ENCODE data around the gene CATSPERD.
A peak's percentile ranks its signal among the peaks of the same experiment; 100 is the strongest.
"Not testable (repeated sequence)": the region's sequence is repeated elsewhere in the genome, so short reads cannot be mapped to it uniquely, and the experiment has no call there.

Gene CATSPERD

GRCh38 chr19:5693195-5694166 is 27.0 kb upstream of the CATSPERD start:
- DNase-seq (peak in 1 of 2 donors; percentile 40), ATAC-seq (no peak)
- no peaks in the 10 kb centered on the region for H3K27me3 Mint-ChIP-seq
- H3K4me1 Mint-ChIP-seq: peaks cover 72% of the 10 kb centered on the region
- peak overlapping the region; percentile 19 to 99 for H3K27ac Mint-ChIP-seq
- no peaks in the 10 kb centered on the region for H3K9me3 Mint-ChIP-seq
- H3K4me3 Mint-ChIP-seq: peak overlapping the region; percentile 96 to 99

- H3K4me3 Mint-ChIP-seq: peak overlapping the region; percentile 12 to 99
- ATAC-seq: no peak
- H3K27ac Mint-ChIP-seq: peak overlapping the region; percentile 46 to 99
Measured at GRCh38 chr19:5694167-5694955, 26.1 kb upstream of the CATSPERD start.

GRCh38 chr19:5694956-5695648 is 25.3 kb upstream of the CATSPERD start:
- DNase-seq (no peak), ATAC-seq (no peak)
- Mint-ChIP-seq H3K4me3 (peak overlapping the region in 1 of 2 donors; percentile 31), H3K9me3 (no peaks in the 10 kb centered on the region), H3K27me3 (no peaks in the 10 kb centered on the region), H3K27ac (peak overlapping the region in 1 of 2 donors; percentile 95), H3K4me1 (peaks cover 65% of the 10 kb centered on the region)

More at GRCh38 chr19:5694167-5694955, 26.1 kb upstream of the CATSPERD start:
- Mint-ChIP-seq H3K4me1 (peaks cover 71% of the 10 kb centered on the region), H3K27me3 (no peaks in the 10 kb centered on the region), H3K9me3 (no peaks in the 10 kb centered on the region)
- DNase-seq: no peak

GRCh38 chr19:5695649-5696195 is 24.7 kb upstream of the CATSPERD start:
- Mint-ChIP-seq H3K27ac (peak overlapping the region in 1 of 2 donors; percentile 54), H3K4me3 (peak overlapping the region in 1 of 2 donors; percentile 31), H3K9me3 (no peaks in the 10 kb centered on the region), H3K27me3 (no peaks in the 10 kb centered on the region), H3K4me1 (peaks cover 58% of the 10 kb centered on the region)
- DNase-seq: no peak
- no peak for ATAC-seq

- peak overlapping the region in 1 of 2 donors; percentile 89 for H3K27ac Mint-ChIP-seq
- H3K4me3 Mint-ChIP-seq: no peak overlapping the region
- no peak for ATAC-seq
- no peak for DNase-seq
- no peaks in the 10 kb centered on the region for H3K9me3 Mint-ChIP-seq
- no peaks in the 10 kb centered on the region for H3K27me3 Mint-ChIP-seq
- peaks cover 55% of the 10 kb centered on the region for H3K4me1 Mint-ChIP-seq
Measured at GRCh38 chr19:5696196-5697021, 24.0 kb upstream of the CATSPERD start.

- no peak overlapping the region for H3K4me3 Mint-ChIP-seq
- peaks cover 52% of the 10 kb centered on the region for H3K4me1 Mint-ChIP-seq
- peak overlapping the region in 1 of 2 donors; percentile 89 for H3K27ac Mint-ChIP-seq
- DNase-seq (no peak), ATAC-seq (no peak)
- no peaks in the 10 kb centered on the region for H3K9me3 Mint-ChIP-seq
- H3K27me3 Mint-ChIP-seq: no peaks in the 10 kb centered on the region
Measured at GRCh38 chr19:5697022-5697889, 23.2 kb upstream of the CATSPERD start.

GRCh38 chr19:5697890-5698634 is 22.4 kb upstream of the CATSPERD start:
- H3K9me3 Mint-ChIP-seq: no peaks in the 10 kb centered on the region
- H3K4me3 Mint-ChIP-seq: no peak overlapping the region
- peaks cover 44% of the 10 kb centered on the region for H3K4me1 Mint-ChIP-seq
- ATAC-seq (no peak), DNase-seq (no peak)
- H3K27me3 Mint-ChIP-seq: no peaks in the 10 kb centered on the region
- peak overlapping the region in 1 of 2 donors; percentile 59 for H3K27ac Mint-ChIP-seq

- Mint-ChIP-seq H3K4me3 (no peak overlapping the region), H3K27me3 (no peaks in the 10 kb centered on the region), H3K4me1 (peaks cover 36% of the 10 kb centered on the region), H3K27ac (peak overlapping the region in 1 of 2 donors; percentile 59), H3K9me3 (no peaks in the 10 kb centered on the region)
- ATAC-seq (no peak), DNase-seq (no peak)
Measured at GRCh38 chr19:5698635-5699422, 21.6 kb upstream of the CATSPERD start.

- H3K4me3 Mint-ChIP-seq: no peak overlapping the region
- H3K9me3 Mint-ChIP-seq: no peaks in the 10 kb centered on the region
- ATAC-seq: no peak
- H3K27me3 Mint-ChIP-seq: no peaks in the 10 kb centered on the region
- peak overlapping the region in 1 of 2 donors; percentile 27 for H3K27ac Mint-ChIP-seq
- peaks cover 19% of the 10 kb centered on the region for H3K4me1 Mint-ChIP-seq
- no peak for DNase-seq
Measured at GRCh38 chr19:5700455-5701092, 19.9 kb upstream of the CATSPERD start.

- peaks cover 15% of the 10 kb centered on the region for H3K4me1 Mint-ChIP-seq
- H3K9me3 Mint-ChIP-seq, DNase-seq, H3K4me3 Mint-ChIP-seq, H3K27me3 Mint-ChIP-seq, ATAC-seq: not testable (repeated sequence)
- peak overlapping the region in 1 of 2 donors; percentile 97 for H3K27ac Mint-ChIP-seq
Measured at GRCh38 chr19:5702053-5702410, 18.4 kb upstream of the CATSPERD start.

- peak overlapping the region in 1 of 2 donors; percentile 86 for H3K27ac Mint-ChIP-seq
- no peak overlapping the region for H3K4me3 Mint-ChIP-seq
- H3K27me3 Mint-ChIP-seq: no peaks in the 10 kb centered on the region
- H3K4me1 Mint-ChIP-seq: peaks cover 6% of the 10 kb centered on the region
- no peaks in the 10 kb centered on the region for H3K9me3 Mint-ChIP-seq
- DNase-seq (no peak), ATAC-seq (peak; percentile 8)
Measured at GRCh38 chr19:5703819-5704818, 16.3 kb upstream of the CATSPERD start.
